Small intestine (tissue), 7 donors: ENCODE results near the gene CDK19. TPM values are rescaled to one million over a fixed set of nuclear protein-coding genes. Genes with fewer than 3 reads are reported as not detected.
A peak's percentile ranks its signal among the peaks of the same experiment; 100 is the strongest.
"Not testable (repeated sequence)": the region's sequence is repeated elsewhere in the genome, so short reads cannot be mapped to it uniquely, and the experiment has no call there.

Experiments used
- DNase-seq, 2 donors: peaks; one replicate each; pipeline versions ENCODE4 v3.0.0 to v3.0.0-alpha.2; 2013
- FAIRE-seq: peaks from 2 replicates; lab custom pipeline; 2012; peaks lifted over from hg19 to GRCh38; lab: Jason Lieb, UNC
- H3K27ac ChIP-seq, 3 donors: one replicate each; pipeline ENCODE4 v1.5.1; 2013; ENCODE audit warnings: low read length in 2 of 3, mild to moderate bottlenecking in 2 of 3, control low read depth in 1 of 3, inconsistent platforms in 1 of 3, low read depth in 1 of 3, moderate library complexity in 1 of 3
- H3K27me3 ChIP-seq, 3 donors: one replicate each; pipeline ENCODE4 v1.6.1; 2013; ENCODE audit warnings: low read length in 3 of 3, inconsistent platforms in 1 of 3; ENCODE audit not compliant: control insufficient read depth in 3 of 3, insufficient read depth in 3 of 3
- H3K36me3 ChIP-seq, 3 donors: one replicate each; pipeline ENCODE4 v1.6.1; 2013; ENCODE audit warnings: low read length in 3 of 3, inconsistent platforms in 1 of 3, low read depth in 1 of 3, mild to moderate bottlenecking in 1 of 3, moderate library complexity in 1 of 3; ENCODE audit not compliant: control insufficient read depth in 3 of 3, insufficient read depth in 2 of 3
- H3K4me1 ChIP-seq, 3 donors: one replicate each; pipeline ENCODE4 v1.6.1; 2013; ENCODE audit warnings: low read length in 2 of 3, inconsistent platforms in 1 of 3, low read depth in 1 of 3, mild to moderate bottlenecking in 1 of 3, moderate library complexity in 1 of 3; ENCODE audit not compliant: control insufficient read depth in 3 of 3, insufficient read depth in 2 of 3
- H3K4me3 ChIP-seq, 3 donors: one replicate each; pipeline ENCODE4 v1.5.1; 2013; ENCODE audit warnings: low read length in 3 of 3, control low read depth in 1 of 3, inconsistent platforms in 1 of 3, low read depth in 1 of 3, mild to moderate bottlenecking in 1 of 3, moderate library complexity in 1 of 3
- H3K9me3 ChIP-seq, 2 donors: one replicate each; pipeline ENCODE4 v1.6.1; 2013; ENCODE audit warnings: low read depth in 1 of 2, low read length in 1 of 2; ENCODE audit not compliant: control insufficient read depth in 2 of 2, insufficient read depth in 1 of 2
- WGBS, 3 donors: extraction: QIAGEN DNeasy Blood & Tissue Kit; methylation state at CpG; one replicate each; pipeline ENCODE4 v1.1.7; 2013; 5-methylcytosine and 5-hydroxymethylcytosine counted together
- polyA plus RNA-seq, 4 donors: library from polyadenylated mRNA; stranded (reverse) in 3 of 4; unstranded in 1 of 4; fragments of 200-250 nt in 3 of 4; fragments of 120-200 nt in 1 of 4; gene quantifications; one replicate each; pipeline versions ENCODE4 v1.2.1 to v1.2.3, GENCODE V29; 2013
- donor health status: healthy with polysubstance abuse.
- donor health status: control.
- donor health status: control.
- donor health status: Bipolar disorder and iron deficiency.
- donor health status: healthy.

Gene CDK19
- polyA plus RNA-seq, 4 donors, result 4.3 to 17.4 (median 7.4) TPM

- H3K36me3 ChIP-seq, result peaks cover 0 to 12% (median 2%) of the 10 kb centered on the region in 3 donors
- peaks cover 0 to 32% of the 10 kb centered on the region in 2 donors for H3K9me3 ChIP-seq
- no peak overlapping the region for H3K4me3 ChIP-seq
- peaks cover 0 to 8% (median 0%) of the 10 kb centered on the region in 3 donors for H3K4me1 ChIP-seq
- no peaks in the 10 kb centered on the region for H3K27me3 ChIP-seq
- 95 to 97% (median 96%) methylated on average over 1 of the region's 1 CpG for WGBS, 3 donors
- DNase-seq, result no peak
- no peak overlapping the region for H3K27ac ChIP-seq
- no peak for FAIRE-seq
Measured at GRCh38 chr6:110744991-110745390, 70.3 kb downstream of the CDK19 start.

DNA sequence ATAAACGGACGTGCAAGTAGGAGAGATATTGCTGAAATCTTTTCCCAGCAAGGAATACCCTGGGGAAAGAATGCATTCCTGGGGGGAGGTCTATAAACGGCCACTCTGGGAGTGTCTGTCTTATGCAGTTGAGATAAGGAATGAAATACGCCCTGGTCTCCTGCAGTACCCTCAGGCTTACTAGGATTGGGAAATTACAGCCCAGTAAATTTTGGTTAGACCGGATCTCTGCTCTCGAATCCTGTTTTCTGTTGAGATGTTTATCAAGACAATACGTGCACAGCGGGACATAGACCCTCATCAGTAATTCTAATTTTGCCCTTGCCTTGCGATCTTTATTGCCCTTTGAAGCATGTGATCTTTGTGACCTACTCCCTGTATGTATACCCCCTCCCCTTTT is 72.7 kb downstream of the CDK19 start:
- H3K27me3 ChIP-seq, H3K27ac ChIP-seq, H3K4me3 ChIP-seq, FAIRE-seq, DNase-seq, H3K4me1 ChIP-seq: not testable (repeated sequence)
- 97 to 98% (median 97%) methylated on average over 9 of the region's 9 CpGs for WGBS, 3 donors
- Histone ChIP-seq H3K9me3 (peaks cover 0 to 39% of the 10 kb centered on the region in 2 donors), H3K36me3 (peaks cover 0 to 15% (median 2%) of the 10 kb centered on the region in 3 donors)

- Histone ChIP-seq H3K9me3 (peaks cover 0 to 39% of the 10 kb centered on the region in 2 donors), H3K27ac (no peak overlapping the region), H3K4me1 (peaks cover 0 to 3% (median 2%) of the 10 kb centered on the region in 3 donors), H3K27me3 (no peaks in the 10 kb centered on the region), H3K36me3 (peaks cover 0 to 15% (median 2%) of the 10 kb centered on the region in 3 donors), H3K4me3 (no peak overlapping the region)
- no peak for FAIRE-seq
- DNase-seq, result no peak
- WGBS, 3 donors, result 87 to 95% (median 92%) methylated on average over 3 of the region's 3 CpGs
Measured at GRCh38 chr6:110741517-110741916, 73.8 kb downstream of the CDK19 start.

DNA sequence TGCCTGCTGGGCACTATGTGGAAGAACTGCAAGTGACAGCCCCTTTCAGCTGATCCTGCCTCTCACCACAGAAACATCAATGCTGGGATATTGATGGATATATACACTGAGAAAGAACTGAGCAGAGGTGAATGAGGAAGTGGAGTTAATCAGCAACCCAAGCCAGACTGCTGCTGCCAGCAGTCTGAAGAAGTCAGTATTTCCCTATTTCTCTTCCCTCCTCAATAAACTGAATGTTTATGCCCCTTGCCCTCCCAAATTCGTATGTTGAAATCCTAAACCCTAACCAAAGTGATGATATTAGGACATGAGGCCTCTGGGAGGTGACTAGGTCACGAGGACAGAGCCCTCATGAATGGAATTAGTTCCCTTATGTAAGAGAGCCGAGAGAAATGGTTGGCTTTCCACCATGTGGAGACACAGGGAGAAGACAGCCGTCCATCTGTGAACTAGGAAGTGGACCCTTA is 76.3 kb downstream of the CDK19 start:
- Histone ChIP-seq H3K27ac (peak overlapping the region in 2 of 3 donors; percentile 2 to 34), H3K36me3 (peaks cover 0 to 10% (median 2%) of the 10 kb centered on the region in 3 donors), H3K4me3 (no peak overlapping the region), H3K9me3 (peaks cover 0 to 33% of the 10 kb centered on the region in 2 donors), H3K27me3 (no peaks in the 10 kb centered on the region), H3K4me1 (peaks cover 0 to 3% (median 2%) of the 10 kb centered on the region in 3 donors)
- FAIRE-seq, result no peak
- DNase-seq, result peak; percentile 55
- WGBS, 3 donors, result 66 to 76% (median 71%) methylated on average over 4 of the region's 4 CpGs

DNA sequence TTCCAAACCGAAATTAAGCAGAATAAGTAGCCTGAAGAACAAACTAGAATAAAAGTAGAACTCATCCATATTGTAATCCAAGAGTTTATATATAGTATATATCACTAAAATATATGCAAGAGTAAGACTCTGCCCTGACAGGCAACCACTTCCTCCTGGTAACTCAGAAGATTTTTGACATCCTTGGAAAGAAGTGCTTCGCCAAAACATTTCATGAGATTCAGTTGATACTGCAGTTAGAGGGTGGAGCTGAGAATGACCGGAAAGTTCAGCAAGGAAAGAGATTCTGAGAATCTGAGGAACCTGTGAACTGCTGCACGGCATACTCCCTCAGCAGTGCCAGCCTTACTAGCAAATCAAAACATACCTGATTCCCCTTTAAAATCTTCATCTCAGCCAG is 79.6 kb downstream of the CDK19 start:
- H3K4me3 ChIP-seq, result no peak overlapping the region
- peaks cover 1 to 9% of the 10 kb centered on the region in 2 donors for H3K9me3 ChIP-seq
- H3K4me1 ChIP-seq, result peaks cover 0 to 3% (median 2%) of the 10 kb centered on the region in 3 donors

GRCh38 chr6:110731898-110732297 is 83.4 kb downstream of the CDK19 start:
- FAIRE-seq (no peak), DNase-seq (no peak)
- Histone ChIP-seq H3K27ac (no peak overlapping the region), H3K36me3 (peaks cover 0 to 2% (median 0%) of the 10 kb centered on the region in 3 donors), H3K9me3 (peaks cover 0 to 1% of the 10 kb centered on the region in 2 donors), H3K27me3 (no peaks in the 10 kb centered on the region), H3K4me3 (no peak overlapping the region), H3K4me1 (no peaks in the 10 kb centered on the region)
- WGBS, 3 donors, result 97 to 100% (median 97%) methylated on average over 3 of the region's 3 CpGs

More for the DNA sequence above, 79.6 kb downstream of the CDK19 start:
- Histone ChIP-seq H3K27me3 (no peaks in the 10 kb centered on the region), H3K27ac (no peak overlapping the region), H3K36me3 (peaks cover 0 to 3% (median 0%) of the 10 kb centered on the region in 3 donors)
- WGBS, 3 donors, result 91 to 99% (median 92%) methylated on average over 4 of the region's 4 CpGs
- FAIRE-seq (no peak), DNase-seq (no peak)

DNA sequence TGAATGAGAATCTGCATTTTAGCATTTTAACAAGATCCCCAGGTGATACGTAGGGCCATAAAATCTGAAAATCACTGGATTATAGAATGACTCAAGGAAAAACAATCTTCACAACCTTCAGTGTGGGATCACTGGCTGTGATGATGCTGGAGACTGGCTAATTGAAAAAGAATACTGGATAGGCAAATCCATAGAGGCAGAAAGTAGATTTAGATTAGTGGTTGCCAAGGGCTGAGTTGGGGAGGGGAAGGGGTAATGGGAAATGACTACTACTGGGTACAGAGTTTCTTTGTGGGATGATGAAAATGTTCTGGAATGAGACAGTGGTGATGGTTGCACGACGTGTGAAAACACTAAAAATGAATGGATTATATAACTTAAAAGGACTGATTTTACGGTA is 84.1 kb downstream of the CDK19 start:
- Histone ChIP-seq H3K9me3 (peaks cover 0 to 1% of the 10 kb centered on the region in 2 donors), H3K27me3 (no peaks in the 10 kb centered on the region), H3K36me3 (peaks cover 0 to 2% (median 0%) of the 10 kb centered on the region in 3 donors), H3K4me3 (no peak overlapping the region), H3K4me1 (no peaks in the 10 kb centered on the region), H3K27ac (no peak overlapping the region)
- WGBS, 3 donors, result 94 to 96% (median 96%) methylated on average over 4 of the region's 4 CpGs
- FAIRE-seq (no peak), DNase-seq (no peak)

DNA sequence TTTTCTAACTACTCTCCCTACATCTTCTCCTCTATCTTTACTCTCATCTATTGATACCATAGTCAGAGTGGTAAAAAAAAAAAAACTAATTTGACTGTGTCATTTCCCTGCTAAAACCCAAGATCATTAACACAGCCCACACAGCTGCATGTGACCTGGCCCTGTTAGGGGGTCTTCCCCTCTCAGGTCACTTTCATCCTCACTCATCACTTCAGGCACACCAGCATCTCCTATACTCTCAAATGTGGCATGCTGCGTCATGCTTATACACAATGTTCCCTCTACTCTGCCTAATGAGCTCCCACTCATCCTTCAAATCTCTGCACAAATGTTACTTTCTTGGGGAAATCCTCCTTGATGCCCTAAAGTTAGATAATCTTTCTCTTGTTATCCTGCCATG is 86.8 kb downstream of the CDK19 start:
- FAIRE-seq, result no peak
- no peak overlapping the region for H3K4me3 ChIP-seq
- 91 to 100% (median 96%) methylated on average over 1 of the region's 1 CpG for WGBS, 3 donors

DNA sequence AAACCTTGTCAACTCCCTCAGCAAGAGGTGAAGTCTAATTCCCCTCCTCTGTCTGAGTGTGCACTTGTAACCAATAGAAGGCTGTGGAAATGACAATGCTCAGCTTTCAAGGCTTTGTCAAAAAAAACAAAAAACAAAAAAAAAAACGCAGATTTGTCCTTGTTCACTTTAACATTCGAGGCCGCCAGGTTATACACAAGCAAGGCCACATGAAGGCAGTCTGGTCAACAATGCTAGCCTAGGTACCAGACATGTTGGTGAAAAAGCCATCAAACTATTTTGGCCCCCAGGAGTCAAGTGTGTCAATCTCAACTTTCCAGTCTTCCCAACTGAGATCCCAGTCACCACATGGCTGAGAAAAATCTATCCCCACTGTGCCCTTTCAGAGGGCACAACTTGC is 92.3 kb downstream of the CDK19 start:
- Histone ChIP-seq H3K4me3 (no peak overlapping the region), H3K27me3 (no peaks in the 10 kb centered on the region), H3K27ac (no peak overlapping the region), H3K36me3 (peaks cover 0 to 7% (median 0%) of the 10 kb centered on the region in 3 donors), H3K4me1 (no peaks in the 10 kb centered on the region), H3K9me3 (no peaks in the 10 kb centered on the region)
- FAIRE-seq (no peak), DNase-seq (no peak)
- WGBS, 3 donors, result 81 to 98% (median 86%) methylated on average over 3 of the region's 3 CpGs

More for the DNA sequence above, 86.8 kb downstream of the CDK19 start:
- Histone ChIP-seq H3K4me1 (no peaks in the 10 kb centered on the region), H3K36me3 (peaks cover 0 to 2% (median 0%) of the 10 kb centered on the region in 3 donors), H3K27ac (no peak overlapping the region), H3K9me3 (peaks cover 0 to 1% of the 10 kb centered on the region in 2 donors), H3K27me3 (no peaks in the 10 kb centered on the region)
- no peak for DNase-seq
